ENCODE measurements around the gene CLDN6. TPM values are rescaled to one million over a fixed set of nuclear protein-coding genes. Genes with fewer than 3 reads are reported as not detected.

CLDN6 gene
- total and polyA plus RNA-seq, 9 of the 15 experiments (the other 6 are each of a cell fraction or from before 2014, with no cell fraction given) = 0.22 to 0.75 (median 0.38) TPM; not detected in 3

DNA sequence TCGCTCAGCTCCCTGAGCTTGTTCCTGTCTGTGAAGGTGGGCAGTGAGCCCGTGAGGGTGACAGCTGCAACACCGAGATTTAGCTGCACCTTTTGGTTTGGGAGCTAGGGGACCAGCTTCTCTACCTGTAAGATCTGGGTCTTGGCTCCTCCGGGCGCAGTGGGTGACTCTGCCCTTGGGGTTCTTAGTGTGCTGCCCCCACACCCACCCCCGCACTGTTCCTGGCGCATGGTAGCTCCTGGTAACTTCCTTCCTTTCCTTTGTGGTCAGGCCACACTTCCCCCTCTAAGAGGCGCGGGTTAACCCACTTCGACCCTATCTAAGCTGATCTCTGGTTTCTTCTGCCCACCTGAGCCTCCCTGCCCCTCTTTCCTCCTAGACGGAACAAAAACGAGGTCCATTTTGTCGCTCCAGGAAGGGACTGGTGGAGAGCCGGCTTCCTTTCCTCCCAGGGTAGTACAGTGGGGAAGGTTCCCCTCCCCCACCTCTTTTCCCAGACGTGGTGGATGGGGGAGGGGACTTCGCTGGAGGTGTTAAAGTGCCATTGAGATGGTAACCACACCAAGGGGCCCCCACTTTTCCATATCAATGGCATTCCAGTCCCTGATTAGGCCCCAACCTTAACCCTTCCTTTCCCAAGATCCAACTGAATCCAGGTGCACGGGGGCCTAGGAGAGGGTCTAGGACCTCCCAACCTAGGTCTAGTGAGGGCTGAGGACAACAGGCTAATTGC lies 9.9 kb downstream of the CLDN6 start (continued):
- TF ChIP-seq POLR3G (IDR thresholded peaks at IDR 0.05; ENCODE audit: extremely low read depth, insufficient read length, insufficient replicate concordance) (no peak), SRF (CRISPR knock-in tag; IDR thresholded peaks at IDR 0.05) (no peak), SRSF9 (IDR thresholded peaks at IDR 0.05; ENCODE audit: borderline replicate concordance, low read depth, low read length) (no peak), ZSCAN32 (CRISPR knock-in tag; IDR thresholded peaks at IDR 0.05) (no peak), FOXK1 (CRISPR knock-in tag; IDR thresholded peaks at IDR 0.05; ENCODE audit: borderline replicate concordance) (no peak), STAT5B (CRISPR knock-in tag; IDR thresholded peaks at IDR 0.05) (no peak), DNMT1 (IDR thresholded peaks at IDR 0.05) (no peak), MIER1 (IDR thresholded peaks at IDR 0.05; ENCODE audit: low read depth) (no peak), FOXJ3 (CRISPR knock-in tag; IDR thresholded peaks at IDR 0.05) (no peak), ZNF707 (CRISPR knock-in tag; conservative IDR thresholded peaks at IDR 0.05) (no peak), CEBPG (CRISPR knock-in tag; IDR thresholded peaks at IDR 0.05) (no peak), CEBPG (tag; conservative IDR thresholded peaks at IDR 0.05 in 1 of 2, IDR thresholded peaks at IDR 0.05 in 1 of 2) (no peak), TBL1XR1 (IDR thresholded peaks at IDR 0.05; ENCODE audit: low read length in 2 of 2) (peak in 1 of 2 experiments; percentile 26; a peak in 1 of 4 replicates), CBFB (CRISPR knock-in tag; IDR thresholded peaks at IDR 0.05) (no peak)
- TF ChIP-seq, protein P1, sequence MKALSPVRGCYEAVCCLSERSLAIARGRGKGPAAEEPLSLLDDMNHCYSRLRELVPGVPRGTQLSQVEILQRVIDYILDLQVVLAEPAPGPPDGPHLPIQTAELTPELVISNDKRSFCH (CRISPR knock-in tag; IDR thresholded peaks at IDR 0.05) = no peak
- TF ChIP-seq, protein P1 (tag; IDR thresholded peaks at IDR 0.05) = no peak
- TF ChIP-seq, protein P2, sequence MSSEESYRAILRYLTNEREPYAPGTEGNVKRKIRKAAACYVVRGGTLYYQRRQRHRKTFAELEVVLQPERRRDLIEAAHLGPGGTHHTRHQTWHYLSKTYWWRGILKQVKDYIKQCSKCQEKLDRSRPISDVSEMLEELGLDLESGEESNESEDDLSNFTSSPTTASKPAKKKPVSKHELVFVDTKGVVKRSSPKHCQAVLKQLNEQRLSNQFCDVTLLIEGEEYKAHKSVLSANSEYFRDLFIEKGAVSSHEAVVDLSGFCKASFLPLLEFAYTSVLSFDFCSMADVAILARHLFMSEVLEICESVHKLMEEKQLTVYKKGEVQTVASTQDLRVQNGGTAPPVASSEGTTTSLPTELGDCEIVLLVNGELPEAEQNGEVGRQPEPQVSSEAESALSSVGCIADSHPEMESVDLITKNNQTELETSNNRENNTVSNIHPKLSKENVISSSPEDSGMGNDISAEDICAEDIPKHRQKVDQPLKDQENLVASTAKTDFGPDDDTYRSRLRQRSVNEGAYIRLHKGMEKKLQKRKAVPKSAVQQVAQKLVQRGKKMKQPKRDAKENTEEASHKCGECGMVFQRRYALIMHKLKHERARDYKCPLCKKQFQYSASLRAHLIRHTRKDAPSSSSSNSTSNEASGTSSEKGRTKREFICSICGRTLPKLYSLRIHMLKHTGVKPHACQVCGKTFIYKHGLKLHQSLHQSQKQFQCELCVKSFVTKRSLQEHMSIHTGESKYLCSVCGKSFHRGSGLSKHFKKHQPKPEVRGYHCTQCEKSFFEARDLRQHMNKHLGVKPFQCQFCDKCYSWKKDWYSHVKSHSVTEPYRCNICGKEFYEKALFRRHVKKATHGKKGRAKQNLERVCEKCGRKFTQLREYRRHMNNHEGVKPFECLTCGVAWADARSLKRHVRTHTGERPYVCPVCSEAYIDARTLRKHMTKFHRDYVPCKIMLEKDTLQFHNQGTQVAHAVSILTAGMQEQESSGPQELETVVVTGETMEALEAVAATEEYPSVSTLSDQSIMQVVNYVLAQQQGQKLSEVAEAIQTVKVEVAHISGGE (CRISPR knock-in tag; IDR thresholded peaks at IDR 0.05) = peak in 1 of 3 experiments; percentile 92; a peak in 2 of 6 replicates
- TF ChIP-seq, protein P3, sequence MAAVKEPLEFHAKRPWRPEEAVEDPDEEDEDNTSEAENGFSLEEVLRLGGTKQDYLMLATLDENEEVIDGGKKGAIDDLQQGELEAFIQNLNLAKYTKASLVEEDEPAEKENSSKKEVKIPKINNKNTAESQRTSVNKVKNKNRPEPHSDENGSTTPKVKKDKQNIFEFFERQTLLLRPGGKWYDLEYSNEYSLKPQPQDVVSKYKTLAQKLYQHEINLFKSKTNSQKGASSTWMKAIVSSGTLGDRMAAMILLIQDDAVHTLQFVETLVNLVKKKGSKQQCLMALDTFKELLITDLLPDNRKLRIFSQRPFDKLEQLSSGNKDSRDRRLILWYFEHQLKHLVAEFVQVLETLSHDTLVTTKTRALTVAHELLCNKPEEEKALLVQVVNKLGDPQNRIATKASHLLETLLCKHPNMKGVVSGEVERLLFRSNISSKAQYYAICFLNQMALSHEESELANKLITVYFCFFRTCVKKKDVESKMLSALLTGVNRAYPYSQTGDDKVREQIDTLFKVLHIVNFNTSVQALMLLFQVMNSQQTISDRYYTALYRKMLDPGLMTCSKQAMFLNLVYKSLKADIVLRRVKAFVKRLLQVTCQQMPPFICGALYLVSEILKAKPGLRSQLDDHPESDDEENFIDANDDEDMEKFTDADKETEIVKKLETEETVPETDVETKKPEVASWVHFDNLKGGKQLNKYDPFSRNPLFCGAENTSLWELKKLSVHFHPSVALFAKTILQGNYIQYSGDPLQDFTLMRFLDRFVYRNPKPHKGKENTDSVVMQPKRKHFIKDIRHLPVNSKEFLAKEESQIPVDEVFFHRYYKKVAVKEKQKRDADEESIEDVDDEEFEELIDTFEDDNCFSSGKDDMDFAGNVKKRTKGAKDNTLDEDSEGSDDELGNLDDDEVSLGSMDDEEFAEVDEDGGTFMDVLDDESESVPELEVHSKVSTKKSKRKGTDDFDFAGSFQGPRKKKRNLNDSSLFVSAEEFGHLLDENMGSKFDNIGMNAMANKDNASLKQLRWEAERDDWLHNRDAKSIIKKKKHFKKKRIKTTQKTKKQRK (IDR thresholded peaks at IDR 0.05; ENCODE audit: borderline replicate concordance, low read depth, low read length) = no peak
- TF ChIP-seq, protein P4, sequence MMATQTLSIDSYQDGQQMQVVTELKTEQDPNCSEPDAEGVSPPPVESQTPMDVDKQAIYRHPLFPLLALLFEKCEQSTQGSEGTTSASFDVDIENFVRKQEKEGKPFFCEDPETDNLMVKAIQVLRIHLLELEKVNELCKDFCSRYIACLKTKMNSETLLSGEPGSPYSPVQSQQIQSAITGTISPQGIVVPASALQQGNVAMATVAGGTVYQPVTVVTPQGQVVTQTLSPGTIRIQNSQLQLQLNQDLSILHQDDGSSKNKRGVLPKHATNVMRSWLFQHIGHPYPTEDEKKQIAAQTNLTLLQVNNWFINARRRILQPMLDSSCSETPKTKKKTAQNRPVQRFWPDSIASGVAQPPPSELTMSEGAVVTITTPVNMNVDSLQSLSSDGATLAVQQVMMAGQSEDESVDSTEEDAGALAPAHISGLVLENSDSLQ (IDR thresholded peaks at IDR 0.05) = 0 out of 2 replicates have a peak, but pooled peaks have one; percentile 32

Measured in K562 (cell line).